SK-N-SH (cell line): ENCODE measurements around the gene PRPSAP2.

Experiments
- CTCF ChIP-seq: fragments of 200-600 bp; sonication (generic); IDR thresholded peaks from 2 replicates; pipeline ENCODE4 v1.6.1; 2017; ENCODE audit warnings: antibody characterized with exemption, mild to moderate bottlenecking, moderate library complexity
- EP300 ChIP-seq, 2 experiments: IDR thresholded peaks; 2 replicates each; pipeline versions ENCODE4 v1.4.0 to v1.6.1; 2012; ENCODE audit warnings: borderline replicate concordance in 1 of 2, low read depth in 1 of 2, low read length in 1 of 2
- REST ChIP-seq: IDR thresholded peaks from 2 replicates; pipeline ENCODE4 v1.6.1; 2012; ENCODE audit warnings: mild to moderate bottlenecking, low read depth, low read length, moderate library complexity
- RFX5 ChIP-seq: IDR thresholded peaks from 2 replicates; pipeline ENCODE4 v1.6.1; 2012; ENCODE audit warnings: mild to moderate bottlenecking, improper control_type of control experiment, low read length

- TF ChIP-seq EP300 (IDR thresholded peaks at IDR 0.05; ENCODE audit: borderline replicate concordance in 1 of 2, low read depth in 1 of 2, low read length in 1 of 2) (no peak), CTCF (no peak), REST (no peak), RFX5 (no peak)
Measured at GRCh38 chr17:18963126-18964017, 105.4 kb downstream of the PRPSAP2 start.
